A549 (cell line): ENCODE measurements around the gene SCN2B. TPM values are rescaled to one million over a fixed set of nuclear protein-coding genes. Genes with fewer than 3 reads are reported as not detected.

ENCODE experiments used
- ATAC-seq, 2 experiments: fragments of 200-7000 bp in 1 of 2; fragments of >200 bp in 1 of 2; cut with Nextera tagmentation in 1 of 2; cut with Tn5 transposase in 1 of 2; 3 replicates each; pipeline versions ENCODE4 v1.8.0 to v1.9.1; 2018 to 2020; ENCODE audit warnings: mild to moderate bottlenecking in 1 of 2, moderate library complexity in 1 of 2
- CTCF ChIA-PET: fragments of 300-600 bp; sonication (Branson Sonifier 250); formaldehyde crosslinking; extraction: SDS; loops from one replicate; lab custom pipeline; 2021; ENCODE audit warnings: antibody characterized with exemption, inconsistent platforms; lab: Yijun Ruan, JAX
- POLR2A ChIA-PET: fragments of 350-600 bp; formaldehyde crosslinking; extraction: SDS; loops from one replicate; lab custom pipeline; 2021; ENCODE audit warnings: antibody characterized with exemption, inconsistent platforms; lab: Yijun Ruan, JAX
- DNase-seq, 2 experiments: peaks; one replicate each; pipeline versions ENCODE4 v3.0.0 to v3.0.0-alpha.2; 2011 to 2016; ENCODE audit warnings: low read depth in 1 of 2, low spot score in 1 of 2
- FAIRE-seq: peaks from 2 replicates; lab custom pipeline; 2011; peaks lifted over from hg19 to GRCh38; lab: Jason Lieb, UNC
- H3K27ac ChIP-seq, 2 experiments: fragments of >200 bp; sonication (Bioruptor Twin); formaldehyde crosslinking; 3 replicates each; pipeline ENCODE4 v1.5.1; 2016 to 2017
- H3K4me1 ChIP-seq: fragments of >200 bp; sonication (Bioruptor Twin); formaldehyde crosslinking; 3 replicates; pipeline ENCODE4 v1.6.1; 2016
- H3K4me2 ChIP-seq: fragments of >200 bp; sonication (Bioruptor Twin); formaldehyde crosslinking; 3 replicates; pipeline ENCODE4 v1.6.1; 2016
- H3K4me3 ChIP-seq: fragments of >200 bp; sonication (Bioruptor Twin); formaldehyde crosslinking; 3 replicates; pipeline ENCODE4 v1.5.1; 2016
- H3K9me3 ChIP-seq: fragments of >200 bp; sonication (Bioruptor Twin); formaldehyde crosslinking; 3 replicates; pipeline ENCODE4 v1.6.1; 2016
- BCL3 ChIP-seq: fragments of >200 bp; sonication (Bioruptor Twin); formaldehyde crosslinking; IDR thresholded peaks from 3 replicates; pipeline ENCODE4 v1.6.1; 2016
- CBX8 ChIP-seq: fragments of 200-600 bp; sonication (generic); IDR thresholded peaks from 2 replicates; pipeline ENCODE4 v1.6.1; 2016
- CEBPB ChIP-seq, 2 experiments: fragments of >200 bp in 1 of 2; sonication (Bioruptor Twin) in 1 of 2; formaldehyde crosslinking in 1 of 2; IDR thresholded peaks; 2 replicates each; pipeline ENCODE4 v1.6.1; 2012 to 2016
- CHD2 ChIP-seq: fragments of 150-350 bp; IDR thresholded peaks from 2 replicates; pipeline ENCODE4 v1.6.1; 2014; ENCODE audit warnings: low read length; ENCODE audit not compliant: partially characterized antibody
- CTCF ChIP-seq: fragments of >200 bp; sonication (Bioruptor Twin); formaldehyde crosslinking; IDR thresholded peaks from 3 replicates; pipeline ENCODE4 v1.5.1; 2016
- EP300 ChIP-seq, 2 experiments: fragments of >200 bp; sonication (Bioruptor Twin); formaldehyde crosslinking; IDR thresholded peaks; 2 replicates in 1 of 2; 3 replicates in 1 of 2; pipeline ENCODE4 v1.6.1; 2016 to 2017
- ESRRA ChIP-seq: fragments of 150-350 bp; IDR thresholded peaks from 2 replicates; pipeline ENCODE4 v1.6.1; 2014; ENCODE audit warnings: mild to moderate bottlenecking, low read length, borderline replicate concordance
- FOXS1 ChIP-seq: fragments of 250-450 bp; sonication (Bioruptor Pico); IDR thresholded peaks from 2 replicates; pipeline ENCODE4 v1.5.0; 2020; ENCODE audit warnings: mild to moderate bottlenecking, moderate library complexity
- GATA3 ChIP-seq: IDR thresholded peaks from 2 replicates; pipeline ENCODE4 v1.6.1; 2012; ENCODE audit warnings: borderline replicate concordance
- HDAC2 ChIP-seq: fragments of 200-600 bp; sonication (generic); IDR thresholded peaks from 2 replicates; pipeline ENCODE4 v1.6.1; 2016
- KDM5A ChIP-seq: fragments of 200-600 bp; sonication (generic); IDR thresholded peaks from 2 replicates; pipeline ENCODE4 v1.6.1; 2016; ENCODE audit warnings: antibody characterized with exemption, mild to moderate bottlenecking
- MAFK ChIP-seq: fragments of 450-650 bp; IDR thresholded peaks from 2 replicates; pipeline ENCODE4 v1.6.1; 2014; ENCODE audit not compliant: partially characterized antibody
- MAZ ChIP-seq: fragments of 150-350 bp; IDR thresholded peaks from 2 replicates; pipeline ENCODE4 v1.6.1; 2014; ENCODE audit warnings: antibody characterized with exemption, low read depth, low read length, borderline replicate concordance
- NPAS2 ChIP-seq: fragments of 250-450 bp; sonication (Bioruptor Pico); IDR thresholded peaks from 2 replicates; pipeline ENCODE4 v1.8.0; 2022; ENCODE audit warnings: mild to moderate bottlenecking, moderate library complexity, borderline replicate concordance
- NR3C1 ChIP-seq: fragments of >200 bp; sonication (Bioruptor Twin); formaldehyde crosslinking; IDR thresholded peaks from 3 replicates; pipeline ENCODE4 v1.6.1; 2017
- PHF8 ChIP-seq: fragments of 200-600 bp; sonication (generic); IDR thresholded peaks from 2 replicates; pipeline ENCODE4 v1.6.1; 2016; ENCODE audit warnings: low read depth, mild to moderate bottlenecking, antibody characterized with exemption, moderate library complexity, borderline replicate concordance
- POLR2A ChIP-seq: IDR thresholded peaks from 2 replicates; pipeline ENCODE4 v1.6.1; 2012; ENCODE audit warnings: mild to moderate bottlenecking, low read length
- RCOR1 ChIP-seq: fragments of 150-350 bp; IDR thresholded peaks from 2 replicates; pipeline ENCODE4 v1.6.1; 2014; ENCODE audit warnings: antibody characterized with exemption, low read length, low read depth
- TP53 ChIP-seq: fragments of 250-450 bp; sonication (Bioruptor Pico); IDR thresholded peaks from 2 replicates; pipeline ENCODE4 v1.5.0; 2021; ENCODE audit warnings: mild to moderate bottlenecking, moderate library complexity
- ZC3H11A ChIP-seq: fragments of 450-650 bp; IDR thresholded peaks from 2 replicates; pipeline ENCODE4 v1.6.1; 2014; ENCODE audit warnings: antibody characterized with exemption, mild to moderate bottlenecking
- ZNF302 ChIP-seq: fragments of 250-450 bp; sonication (Bioruptor Pico); IDR thresholded peaks from 2 replicates; pipeline ENCODE4 v1.9.0; 2021; ENCODE audit warnings: inconsistent platforms, mild to moderate bottlenecking, moderate library complexity
- WGBS: methylation state at CpG from one replicate; pipeline ENCODE4 v1.1.6; 2017; ENCODE audit errors: missing lambda C conversion rate; 5-methylcytosine and 5-hydroxymethylcytosine counted together
- polyA plus RNA-seq, 4 experiments: library from polyadenylated mRNA; depleted of rRNA in 3 of 4; stranded (reverse); fragments of >200 nt; fragmentation: RNase III in 1 of 4; extraction: RNeasy Plus Mini Kit Qiagen cat#74134 plus additional on column Dnase treatment in 1 of 4; gene quantifications; 2 replicates in 3 of 4; 3 replicates in 1 of 4; pipeline ENCODE4 v1.2.3, GENCODE V29; 2011 to 2017
- TF ChIP-seq, protein P1 (sequence below): fragments of >200 bp; sonication (Bioruptor Twin); formaldehyde crosslinking; IDR thresholded peaks from 2 replicates; pipeline ENCODE4 v1.6.1; 2016
- TF ChIP-seq, protein P2 (sequence below): fragments of 450-650 bp; IDR thresholded peaks from 2 replicates; pipeline ENCODE4 v1.6.1; 2014; ENCODE audit warnings: antibody characterized with exemption

The SCN2B gene
- polyA plus RNA-seq, 2 of the 4 experiments (the other 2 are of a cell fraction) = not detected

- CTCF ChIA-PET = no interaction called here
- TF ChIP-seq ESRRA (no peak), CEBPB (IDR thresholded peaks at IDR 0.05) (no peak), CTCF (no peak), CHD2 (no peak), GATA3 (no peak), HDAC2 (no peak), ZNF302 (CRISPR knock-in tag) (no peak), RCOR1 (no peak), BCL3 (no peak), KDM5A (no peak), NPAS2 (CRISPR knock-in tag) (no peak), MAFK (no peak)
- TF ChIP-seq, protein P1, sequence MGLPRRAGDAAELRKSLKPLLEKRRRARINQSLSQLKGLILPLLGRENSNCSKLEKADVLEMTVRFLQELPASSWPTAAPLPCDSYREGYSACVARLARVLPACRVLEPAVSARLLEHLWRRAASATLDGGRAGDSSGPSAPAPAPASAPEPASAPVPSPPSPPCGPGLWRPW = no peak
- DNase-seq (no peak), ATAC-seq (no peak), FAIRE-seq (no peak)
- Histone ChIP-seq H3K27ac (no peak overlapping the region), H3K4me3 (no peak overlapping the region), H3K4me1 (no peaks in the 10 kb centered on the region), H3K9me3 (no peaks in the 10 kb centered on the region), H3K4me2 (no peak overlapping the region)
- POLR2A ChIA-PET = no interaction called here
- 47% methylated on average over 2 of the region's 2 CpGs for WGBS
Observed at GRCh38 chr11:118223570-118223969, 47.1 kb upstream of the SCN2B start.

DNA sequence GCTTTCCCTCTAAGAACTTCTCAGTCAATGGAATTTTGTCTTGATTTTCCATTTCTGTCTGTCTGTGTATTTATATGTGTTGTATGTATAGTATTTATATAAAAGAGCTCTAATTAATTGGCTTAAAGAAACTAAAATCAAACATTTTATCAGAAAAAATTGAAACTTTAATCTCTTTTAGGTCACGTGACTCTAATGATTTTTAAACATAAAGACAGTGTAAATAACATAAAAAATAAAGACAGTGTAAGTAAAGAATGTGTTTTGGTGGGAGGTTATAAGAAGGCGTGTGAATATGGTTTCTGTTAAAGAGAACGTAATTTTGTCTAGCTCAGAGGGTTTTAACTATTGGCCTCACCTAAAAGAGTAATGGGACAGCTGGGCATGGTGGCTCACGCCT is 46.0 kb upstream of the SCN2B start:
- no peak for FAIRE-seq
- TF ChIP-seq, protein P2, sequence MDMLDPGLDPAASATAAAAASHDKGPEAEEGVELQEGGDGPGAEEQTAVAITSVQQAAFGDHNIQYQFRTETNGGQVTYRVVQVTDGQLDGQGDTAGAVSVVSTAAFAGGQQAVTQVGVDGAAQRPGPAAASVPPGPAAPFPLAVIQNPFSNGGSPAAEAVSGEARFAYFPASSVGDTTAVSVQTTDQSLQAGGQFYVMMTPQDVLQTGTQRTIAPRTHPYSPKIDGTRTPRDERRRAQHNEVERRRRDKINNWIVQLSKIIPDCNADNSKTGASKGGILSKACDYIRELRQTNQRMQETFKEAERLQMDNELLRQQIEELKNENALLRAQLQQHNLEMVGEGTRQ = peak; percentile 28; the same call in 1 of the 2 replicates
- TF ChIP-seq CBX8 (no peak), MAFK (no peak)
- H3K4me3 ChIP-seq = no peak overlapping the region
- ChIA-PET POLR2A (no interaction called here), CTCF (interaction anchor here (0.6 to 1.5 kb wide), 2 partner anchors 11 to 201 kb away, joined by 3 to 4 read pairs; no protein-coding TSS in a partner anchor)
- no peak for ATAC-seq
- H3K4me2 ChIP-seq = no peak overlapping the region
- 23% methylated on average over 4 of the region's 4 CpGs for WGBS
- H3K9me3 ChIP-seq = no peaks in the 10 kb centered on the region
- H3K4me1 ChIP-seq = no peaks in the 10 kb centered on the region
- H3K27ac ChIP-seq = no peak overlapping the region
- no peak for DNase-seq

DNA sequence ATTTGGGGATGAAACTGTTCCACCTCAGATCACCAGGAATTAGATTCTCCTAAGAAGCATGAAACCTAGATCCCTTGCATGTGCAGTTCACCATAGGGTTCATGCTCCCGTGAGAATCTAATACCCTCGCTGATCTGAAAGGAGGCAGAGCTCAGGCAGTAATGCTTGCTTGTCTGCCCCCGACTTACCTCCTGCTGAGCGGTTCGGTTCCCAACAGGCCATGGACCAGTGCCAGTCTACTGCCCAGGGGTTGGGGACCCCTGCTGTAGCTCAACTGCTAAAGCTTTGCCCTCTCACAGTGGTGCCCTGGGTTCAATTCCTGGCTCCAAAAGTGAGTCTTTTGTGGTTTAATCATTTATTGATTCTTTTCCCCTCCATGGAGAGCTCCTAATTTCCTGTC is 45.0 kb upstream of the SCN2B start:
- ChIA-PET POLR2A (no interaction called here), CTCF (interaction anchor here (1.5 kb wide), 1 partner anchor 10 kb away, joined by 4 read pairs; no protein-coding TSS in a partner anchor)
- H3K4me3 ChIP-seq = no peak overlapping the region
- FAIRE-seq (no peak), DNase-seq (no peak), ATAC-seq (no peak)
- H3K9me3 ChIP-seq = no peaks in the 10 kb centered on the region
- H3K4me1 ChIP-seq = no peaks in the 10 kb centered on the region
- H3K4me2 ChIP-seq = no peak overlapping the region
- WGBS = 46% methylated on average over 5 of the region's 5 CpGs
- no peak overlapping the region for H3K27ac ChIP-seq
- TF ChIP-seq ZNF302 (CRISPR knock-in tag) (no peak), TP53 (CRISPR knock-in tag) (no peak), NR3C1 (no peak), EP300 (IDR thresholded peaks at IDR 0.05) (no peak), CTCF (no peak), FOXS1 (CRISPR knock-in tag) (no peak), MAZ (no peak), PHF8 (no peak), POLR2A (no peak), BCL3 (no peak), CBX8 (no peak), ZC3H11A (no peak), ESRRA (no peak), CEBPB (IDR thresholded peaks at IDR 0.05) (no peak)
